ENCODE results near the gene PODXL. TPM values are rescaled to one million over a fixed set of nuclear protein-coding genes. Genes with fewer than 3 reads are reported as not detected.
A peak's percentile ranks its signal among the peaks of the same experiment; 100 is the strongest.

The PODXL gene
- polyA plus RNA-seq, 2 of the 4 experiments (the other 2 are of a cell fraction), result 13.2 to 35.3 TPM

- no peak for DNase-seq (ENCODE audit: low read depth in 1 of 2, low spot score in 1 of 2)
- ATAC-seq, result no peak
- Histone ChIP-seq H3K4me2 (no peak overlapping the region), H3K27ac (no peak overlapping the region), H3K9me3 (no peaks in the 10 kb centered on the region), H3K4me1 (0 out of 3 replicates have a peak, but pooled peaks cover 9% of the 10 kb centered on the region), H3K4me3 (no peak overlapping the region)
- 93% methylated on average over 6 of the region's 6 CpGs for WGBS (ENCODE audit: missing lambda C conversion rate)
- TF ChIP-seq HOXB13 (CRISPR knock-in tag; IDR thresholded peaks at IDR 0.05; ENCODE audit: low read depth) (no peak), TFCP2L1 (CRISPR knock-in tag; IDR thresholded peaks at IDR 0.05) (no peak), BHLHE40 (IDR thresholded peaks at IDR 0.05; ENCODE audit: low read depth, low read length) (no peak), RFX5 (IDR thresholded peaks at IDR 0.05) (no peak), KDM1A (IDR thresholded peaks at IDR 0.05; ENCODE audit: low read depth) (no peak), RCOR1 (IDR thresholded peaks at IDR 0.05; ENCODE audit: low read depth, low read length) (no peak)
- no peak for FAIRE-seq
- POLR2A ChIA-PET, result no interaction called here
- CTCF ChIA-PET, result interaction anchor here (0.9 to 1.2 kb wide), 2 partner anchors 29 to 58 kb away, joined by 3 read pairs; no protein-coding TSS in a partner anchor
Observed at GRCh38 chr7:131596785-131597184, 40.4 kb upstream of the PODXL start.

- CTCF ChIA-PET, result interaction anchor here (0.6 to 1.2 kb wide), 2 partner anchors 59 to 985 kb away, joined by 3 read pairs; no protein-coding TSS in a partner anchor
- TF ChIP-seq REST (IDR thresholded peaks at IDR 0.05) (no peak), ZNF302 (CRISPR knock-in tag; IDR thresholded peaks at IDR 0.05) (no peak), EP300 (IDR thresholded peaks at IDR 0.05) (no peak), RNF2 (IDR thresholded peaks at IDR 0.05; ENCODE audit: borderline replicate concordance, low read depth) (no peak), CBX8 (IDR thresholded peaks at IDR 0.05) (no peak), NR3C1 (IDR thresholded peaks at IDR 0.05) (no peak), SREBF2 (IDR thresholded peaks at IDR 0.05) (no peak)
- Histone ChIP-seq H3K4me2 (no peak overlapping the region), H3K27ac (no peak overlapping the region), H3K9me3 (no peaks in the 10 kb centered on the region), H3K4me1 (0 out of 3 replicates have a peak, but pooled peaks cover 5% of the 10 kb centered on the region), H3K4me3 (no peak overlapping the region)
- no peak for ATAC-seq
- POLR2A ChIA-PET, result no interaction called here
- no peak for DNase-seq (ENCODE audit: low read depth in 1 of 2, low spot score in 1 of 2)
- FAIRE-seq, result no peak
- WGBS (ENCODE audit: missing lambda C conversion rate), result 78% methylated on average over 4 of the region's 4 CpGs
Observed at GRCh38 chr7:131595699-131596098, 39.3 kb upstream of the PODXL start.

GRCh38 chr7:131591687-131592319, 35.4 kb upstream of the PODXL start:
- no peaks in the 10 kb centered on the region for H3K4me1 ChIP-seq
- CTCF ChIA-PET, result interaction anchor here (0.6 to 1.8 kb wide), 4 partner anchors 9 to 63 kb away, joined by 3 to 5 read pairs (median 4); no protein-coding TSS in a partner anchor
- DNase-seq (ENCODE audit: low read depth in 1 of 2, low spot score in 1 of 2) (no peak), ATAC-seq (peak; percentile 50 to 57; a peak in 4 of 6 replicates), FAIRE-seq (no peak)
- H3K27ac ChIP-seq, result no peak overlapping the region
- H3K4me3 ChIP-seq, result no peak overlapping the region
- peak; percentile 30; the same call in 1 of the 2 replicates for TF ChIP-seq REST (IDR thresholded peaks at IDR 0.05)
- no peak for TF ChIP-seq ZFP36 (IDR thresholded peaks at IDR 0.05; ENCODE audit: borderline replicate concordance, partially characterized antibody)
- 74% methylated on average over 10 of the region's 10 CpGs for WGBS (ENCODE audit: missing lambda C conversion rate)
- POLR2A ChIA-PET, result no interaction called here
- H3K4me2 ChIP-seq, result no peak overlapping the region
- no peaks in the 10 kb centered on the region for H3K9me3 ChIP-seq

Data from A549 (cell line).